Endothelial cell of umbilical vein (primary cell): ENCODE results near the gene TNFRSF8. TPM values are rescaled to one million over a fixed set of nuclear protein-coding genes. Genes with fewer than 3 reads are reported as not detected.

Experiments used
- BruUV-seq: library from RNA; stranded (reverse); fragments of 400-500 nt; replicated peaks from 2 replicates; lab custom pipeline; 2021; lab: Mats Ljungman, UMichigan
- CTCF ChIA-PET: fragments of 300-600, 350-600 bp; sonication (Branson Sonifier 250); formaldehyde crosslinking; loops from one replicate; lab custom pipeline; 2021; ENCODE audit warnings: antibody characterized with exemption, inconsistent platforms; lab: Charles Lee
- POLR2A ChIA-PET: fragments of 300-600, 350-600 bp; sonication (Branson Sonifier 250); formaldehyde crosslinking; loops from one replicate; lab custom pipeline; 2021; ENCODE audit warnings: antibody characterized with exemption, inconsistent platforms; lab: Charles Lee
- DNase-seq: peaks from one replicate; pipeline ENCODE4 v3.0.0-alpha.2; 2011; ENCODE audit warnings: low read depth, low spot score
- FAIRE-seq: peaks from 2 replicates; lab custom pipeline; 2011; peaks lifted over from hg19 to GRCh38; lab: Jason Lieb, UNC
- H2AFZ ChIP-seq: 2 replicates; pipeline ENCODE4 v1.6.0; 2012; ENCODE audit warnings: low read depth, low read length, control low read depth, inconsistent platforms
- H3K27ac ChIP-seq: 2 replicates; pipeline ENCODE4 v1.5.1; 2011; ENCODE audit warnings: low read depth, mild to moderate bottlenecking, control low read depth, low read length, moderate library complexity; ENCODE audit not compliant: insufficient read depth
- H3K27me3 ChIP-seq, 2 experiments: 2 replicates each; pipeline versions ENCODE4 v1.6.0 to v1.6.1; 2011; ENCODE audit warnings: low read length in 2 of 2, mixed read lengths in 1 of 2; ENCODE audit not compliant: control insufficient read depth in 2 of 2, insufficient read depth in 2 of 2
- H3K36me3 ChIP-seq, 2 experiments: 2 replicates in 1 of 2; 3 replicates in 1 of 2; pipeline ENCODE4 v1.5.1; 2011; ENCODE audit warnings: low read length in 2 of 2, mild to moderate bottlenecking in 1 of 2, moderate library complexity in 1 of 2; ENCODE audit not compliant: control insufficient read depth in 2 of 2, insufficient read depth in 2 of 2; ENCODE audit errors: extremely low read depth in 1 of 2
- H3K4me1 ChIP-seq: 3 replicates; pipeline ENCODE4 v1.5.1; 2011; ENCODE audit warnings: mild to moderate bottlenecking, low read length; ENCODE audit not compliant: control insufficient read depth, insufficient read depth; ENCODE audit errors: extremely low read depth
- H3K4me2 ChIP-seq: 2 replicates; pipeline ENCODE4 v1.6.1; 2011; ENCODE audit warnings: low read length, control low read depth, mixed read lengths; ENCODE audit not compliant: insufficient read depth
- H3K4me3 ChIP-seq, 3 experiments: fragments of 200-600 bp in 1 of 3; sonication (generic), shearing (Covaris generic) in 1 of 3; replicated peaks in 1 of 3; 2 replicates each; pipeline ENCODE4 v1.5.1; 2011 to 2016; ENCODE audit warnings: control low read depth in 3 of 3, low read length in 3 of 3, mild to moderate bottlenecking in 2 of 3, inconsistent platforms in 1 of 3, low read depth in 1 of 3, moderate library complexity in 1 of 3; ENCODE audit not compliant: insufficient read depth in 1 of 3
- H3K79me2 ChIP-seq: 2 replicates; pipeline ENCODE4 v1.6.0; 2012; ENCODE audit warnings: low read length, inconsistent platforms; ENCODE audit not compliant: control insufficient read depth, insufficient read depth
- H3K9ac ChIP-seq: replicated peaks from 2 replicates; pipeline ENCODE3; 2011; ENCODE audit warnings: low read length, control low read depth; ENCODE audit not compliant: insufficient read depth; ENCODE audit errors: extremely low read depth
- H3K9me1 ChIP-seq: replicated peaks from 3 replicates; pipeline ENCODE4 v1.6.0; 2011; ENCODE audit warnings: mild to moderate bottlenecking, low read length; ENCODE audit not compliant: control insufficient read depth, insufficient read depth; ENCODE audit errors: extremely low read depth
- H3K9me3 ChIP-seq: replicated peaks from 2 replicates; pipeline ENCODE4 v1.5.1; 2012; ENCODE audit warnings: low read length, inconsistent platforms; ENCODE audit not compliant: control insufficient read depth, insufficient read depth
- H4K20me1 ChIP-seq: replicated peaks from 2 replicates; pipeline ENCODE3; 2011; ENCODE audit warnings: mild to moderate bottlenecking, low read length; ENCODE audit not compliant: control insufficient read depth, insufficient read depth; ENCODE audit errors: extremely low read depth
- CTCF ChIP-seq, 2 donors: IDR thresholded peaks; 1 replicate in 1 of 2; 2 replicates in 1 of 2; pipeline ENCODE4 v1.5.1; 2011; ENCODE audit warnings: low read length in 2 of 2, mild to moderate bottlenecking in 2 of 2, moderate library complexity in 2 of 2, control low read depth in 1 of 2, inconsistent platforms in 1 of 2, low read depth in 1 of 2; ENCODE audit not compliant: insufficient read depth in 1 of 2; ENCODE audit errors: extremely low read depth in 1 of 2
- EZH2 ChIP-seq: IDR thresholded peaks from 2 replicates; pipeline ENCODE4 v1.6.1; 2012; ENCODE audit warnings: borderline replicate concordance, low read depth, mild to moderate bottlenecking, moderate library complexity, low read length, inconsistent platforms; ENCODE audit not compliant: severe bottlenecking
- FOS ChIP-seq: IDR thresholded peaks from 2 replicates; pipeline ENCODE4 v1.6.1; 2011; ENCODE audit warnings: mild to moderate bottlenecking, low read length, moderate library complexity, borderline replicate concordance; ENCODE audit not compliant: insufficient read depth
- GATA2 ChIP-seq: IDR thresholded peaks from 2 replicates; pipeline ENCODE4 v1.7.0; 2011; ENCODE audit warnings: low read depth, mild to moderate bottlenecking, moderate library complexity, mixed read lengths, low read length; ENCODE audit not compliant: insufficient read length, insufficient read depth
- JUN ChIP-seq: IDR thresholded peaks from 2 replicates; pipeline ENCODE4 v1.6.1; 2011; ENCODE audit warnings: borderline replicate concordance, low read depth; ENCODE audit not compliant: insufficient read length, insufficient read depth
- MYC ChIP-seq: IDR thresholded peaks from one replicate; pipeline ENCODE4 v1.6.1; 2011; ENCODE audit warnings: mild to moderate bottlenecking, low read depth, low read length
- POLR2A ChIP-seq: IDR thresholded peaks from 2 replicates; pipeline ENCODE4 v1.6.1; 2012; ENCODE audit warnings: low read depth, mild to moderate bottlenecking, control low read depth, low read length
- POLR2AphosphoS5 ChIP-seq: IDR thresholded peaks from 2 replicates; pipeline ENCODE4 v1.6.1; 2012; ENCODE audit warnings: low read depth, mild to moderate bottlenecking, control low read depth, low read length, moderate library complexity; ENCODE audit not compliant: insufficient read depth
- dilution Hi-C: fragments of 300-500 bp; cut with MboI; formaldehyde crosslinking; loops from one replicate; pipeline ENCODE4 v1.15.0; 2019; ENCODE audit warnings: low sequenced_read_pairs; ENCODE audit not compliant: extremely low pct_ligation_motif_present
- intact Hi-C: fragments of 100-400 bp; cut with micrococcal nuclease; formaldehyde crosslinking; loops from one replicate; pipeline ENCODE4 v1.10.0; 2022
- polyA plus RNA-seq, 4 experiments: library from polyadenylated mRNA; depleted of rRNA in 3 of 4; stranded (reverse) in 3 of 4; unstranded in 1 of 4; fragments of >200 nt; gene quantifications; 2 replicates each; pipeline versions ENCODE4 v1.2.1 to v1.2.3, GENCODE V29; 2011 to 2012; ENCODE audit warnings: missing spikeins in 1 of 4
- total RNA-seq: library from RNA; stranded (reverse); gene quantifications from 2 replicates; pipeline ENCODE4 v1.2.3, GENCODE V29; 2021
- TF ChIP-seq, protein P1 (sequence below): IDR thresholded peaks from 2 replicates; pipeline ENCODE4 v1.6.1; 2011; ENCODE audit not compliant: insufficient read depth, insufficient read length

The TNFRSF8 gene
- total and polyA plus RNA-seq, 2 donors (not counting 3 experiments of a cell fraction or from before 2014, with no cell fraction given), result 0.47 TPM; not detected in 1

GRCh38 chr1:12138196-12139168 is 75.4 kb downstream of the TNFRSF8 start:
- FAIRE-seq, result no peak
- no peak overlapping the region for H3K4me2 ChIP-seq
- no peak for DNase-seq
- BruUV-seq, result no TSS peak
- no peaks in the 10 kb centered on the region for H3K79me2 ChIP-seq
- no peaks in the 10 kb centered on the region for H3K36me3 ChIP-seq
- POLR2A ChIA-PET, result no interaction called here
- no peaks in the 10 kb centered on the region for H3K9me1 ChIP-seq
- dilution Hi-C loops, result no loop called here
- H3K27me3 ChIP-seq, result no peaks in the 10 kb centered on the region
- intact Hi-C loops, result no loop called here
- H3K4me3 ChIP-seq, result no peak overlapping the region
- H4K20me1 ChIP-seq, result no peaks in the 10 kb centered on the region
- CTCF ChIA-PET, result interaction anchor here (0.6 to 7.2 kb wide), 4 partner anchors 9 to 21 kb away, joined by 3 to 48 read pairs (median 4); no protein-coding TSS in a partner anchor
- peaks cover 2% of the 10 kb centered on the region for H3K4me1 ChIP-seq
- H3K27ac ChIP-seq, result no peak overlapping the region
- no peak overlapping the region for H3K9ac ChIP-seq
- H3K9me3 ChIP-seq, result no peaks in the 10 kb centered on the region
- no peak for TF ChIP-seq FOS
- no peak for TF ChIP-seq JUN
- no peak for TF ChIP-seq CTCF (IDR thresholded peaks at IDR 0.05; ENCODE audit: extremely low read depth in 1 of 2, insufficient read depth in 1 of 2, low read depth in 1 of 2, low read length in 2 of 2)
- no peak for TF ChIP-seq EZH2
- TF ChIP-seq POLR2A, result no peak
- no peak for TF ChIP-seq MYC
- TF ChIP-seq GATA2, result no peak
- TF ChIP-seq, protein P1, sequence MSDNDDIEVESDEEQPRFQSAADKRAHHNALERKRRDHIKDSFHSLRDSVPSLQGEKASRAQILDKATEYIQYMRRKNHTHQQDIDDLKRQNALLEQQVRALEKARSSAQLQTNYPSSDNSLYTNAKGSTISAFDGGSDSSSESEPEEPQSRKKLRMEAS, result no peak
- no peak for TF ChIP-seq POLR2AphosphoS5
- no peak overlapping the region for H2AFZ ChIP-seq
